Eye (tissue), 1 donor: ENCODE measurements around the gene ARSA.
"Not testable (repeated sequence)": the region's sequence is repeated elsewhere in the genome, so short reads cannot be mapped to it uniquely, and the experiment has no call there.

Experiments
- DNase-seq: peaks from one replicate; pipeline ENCODE4 v3.0.0-alpha.2; 2015

ARSA gene

GRCh38 chr22:50621356-50621880 lies 6.5 kb downstream of the ARSA start:
- peak; percentile 20 for DNase-seq

GRCh38 chr22:50620593-50621355 lies 7.2 kb downstream of the ARSA start:
- peak; percentile 94 for DNase-seq

GRCh38 chr22:50614296-50614695 lies 13.7 kb downstream of the ARSA start:
- DNase-seq = not testable (repeated sequence)

GRCh38 chr22:50613291-50613981 lies 14.5 kb downstream of the ARSA start:
- peak; percentile 7 for DNase-seq

GRCh38 chr22:50612528-50613221 lies 15.3 kb downstream of the ARSA start:
- no peak for DNase-seq

- no peak for DNase-seq
These were observed 15.8 kb downstream of the ARSA start for GRCh38 chr22:50612168-50612527.

GRCh38 chr22:50611341-50612060 lies 16.5 kb downstream of the ARSA start:
- DNase-seq = no peak

- DNase-seq = no peak
These were observed 17.4 kb downstream of the ARSA start for GRCh38 chr22:50610581-50610980.

GRCh38 chr22:50610041-50610451 lies 17.9 kb downstream of the ARSA start:
- DNase-seq = no peak

GRCh38 chr22:50609599-50609998 lies 18.4 kb downstream of the ARSA start:
- no peak for DNase-seq

GRCh38 chr22:50608996-50609395 lies 19.0 kb downstream of the ARSA start:
- DNase-seq = no peak

GRCh38 chr22:50608058-50608840 lies 19.7 kb downstream of the ARSA start:
- not testable (repeated sequence) for DNase-seq

- no peak for DNase-seq
These were observed 20.3 kb downstream of the ARSA start for GRCh38 chr22:50607659-50608020.

- DNase-seq = no peak
These were observed 20.9 kb downstream of the ARSA start for GRCh38 chr22:50606946-50607658.

- DNase-seq = no peak
These were observed 21.6 kb downstream of the ARSA start for GRCh38 chr22:50606165-50606945.

- DNase-seq = no peak
These were observed 22.3 kb downstream of the ARSA start for GRCh38 chr22:50605613-50606074.

GRCh38 chr22:50605002-50605612 lies 22.8 kb downstream of the ARSA start:
- no peak for DNase-seq

- no peak for DNase-seq
These were observed 23.5 kb downstream of the ARSA start for GRCh38 chr22:50604256-50605001.
